ENCODE data around the gene FBN1.

FBN1 gene

GRCh38 chr15:48645558-48646330, at the start of gene FBN1:
Gene FBN1, minus strand, starts transcription at chr15:48645709. Its CDS starts 940 bp downstream, at chr15:48644769.
- DNase-seq (ENCODE audit: low read depth) = peak; percentile 90

GRCh38 chr15:48693484-48693883, 48.0 kb upstream of the FBN1 start:
- no peak for DNase-seq (ENCODE audit: low read depth)

- no peak for DNase-seq (ENCODE audit: low read depth)
These were observed 43.0 kb upstream of the FBN1 start for GRCh38 chr15:48688493-48688892.

- DNase-seq (ENCODE audit: low read depth) = no peak
These were observed 38.7 kb upstream of the FBN1 start for GRCh38 chr15:48683991-48684765.

GRCh38 chr15:48682942-48683651, 37.6 kb upstream of the FBN1 start:
- DNase-seq (ENCODE audit: low read depth) = peak; percentile 94

- DNase-seq (ENCODE audit: low read depth) = no peak
These were observed 35.8 kb upstream of the FBN1 start for GRCh38 chr15:48681353-48681752.

- peak; percentile 64 for DNase-seq (ENCODE audit: low read depth)
These were observed 35.3 kb upstream of the FBN1 start for GRCh38 chr15:48680841-48681240.

- DNase-seq (ENCODE audit: low read depth) = no peak
These were observed 34.4 kb upstream of the FBN1 start for GRCh38 chr15:48679952-48680351.

GRCh38 chr15:48678851-48679250, 33.3 kb upstream of the FBN1 start:
- no peak for DNase-seq (ENCODE audit: low read depth)

- no peak for DNase-seq (ENCODE audit: low read depth)
These were observed 32.3 kb upstream of the FBN1 start for GRCh38 chr15:48677821-48678220.

- no peak for DNase-seq (ENCODE audit: low read depth)
These were observed 29.9 kb upstream of the FBN1 start for GRCh38 chr15:48675436-48675835.

- no peak for DNase-seq (ENCODE audit: low read depth)
These were observed 29.4 kb upstream of the FBN1 start for GRCh38 chr15:48674876-48675275.

GRCh38 chr15:48672206-48672605, 26.7 kb upstream of the FBN1 start:
- no peak for DNase-seq (ENCODE audit: low read depth)

- peak; percentile 93 for DNase-seq (ENCODE audit: low read depth)
These were observed 25.9 kb upstream of the FBN1 start for GRCh38 chr15:48671103-48672022.

GRCh38 chr15:48667701-48668100, 22.2 kb upstream of the FBN1 start:
- DNase-seq (ENCODE audit: low read depth) = no peak

GRCh38 chr15:48664436-48664835, 18.9 kb upstream of the FBN1 start:
- DNase-seq (ENCODE audit: low read depth) = no peak

- no peak for DNase-seq (ENCODE audit: low read depth)
These were observed 12.6 kb upstream of the FBN1 start for GRCh38 chr15:48657950-48658591.

GRCh38 chr15:48654801-48655200, 9.3 kb upstream of the FBN1 start:
- no peak for DNase-seq (ENCODE audit: low read depth)

GRCh38 chr15:48653913-48654670, 8.6 kb upstream of the FBN1 start:
- DNase-seq (ENCODE audit: low read depth) = no peak

GRCh38 chr15:48653216-48653615, 7.7 kb upstream of the FBN1 start:
- no peak for DNase-seq (ENCODE audit: low read depth)
